ENCODE measurements around the gene JMJD6.

DNA sequence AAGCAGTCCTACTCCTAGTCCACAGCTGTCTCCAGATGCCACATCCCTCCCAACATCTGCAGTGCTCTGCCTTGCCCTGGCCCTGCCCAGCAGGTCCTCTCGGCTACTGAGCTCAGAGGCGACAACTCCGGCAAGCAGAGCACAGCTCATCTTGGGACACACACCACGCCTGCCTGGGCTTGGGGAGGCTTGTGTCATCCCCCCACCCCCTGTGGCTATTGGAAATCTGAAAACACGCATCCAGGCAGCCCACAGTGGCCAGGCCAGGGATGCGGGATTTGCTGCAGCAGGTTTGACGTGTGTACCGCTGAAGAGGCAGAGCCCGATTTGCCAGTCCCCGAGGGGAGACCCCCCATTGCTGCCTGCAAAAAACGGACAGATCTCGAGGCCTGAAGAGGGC, 41.0 kb downstream of the JMJD6 start:
- TF ChIP-seq NFIC (IDR thresholded peaks at IDR 0.05), result no peak
- no peak for TF ChIP-seq EP300 (IDR thresholded peaks at IDR 0.05; ENCODE audit: borderline replicate concordance)
- TF ChIP-seq, protein P1, sequence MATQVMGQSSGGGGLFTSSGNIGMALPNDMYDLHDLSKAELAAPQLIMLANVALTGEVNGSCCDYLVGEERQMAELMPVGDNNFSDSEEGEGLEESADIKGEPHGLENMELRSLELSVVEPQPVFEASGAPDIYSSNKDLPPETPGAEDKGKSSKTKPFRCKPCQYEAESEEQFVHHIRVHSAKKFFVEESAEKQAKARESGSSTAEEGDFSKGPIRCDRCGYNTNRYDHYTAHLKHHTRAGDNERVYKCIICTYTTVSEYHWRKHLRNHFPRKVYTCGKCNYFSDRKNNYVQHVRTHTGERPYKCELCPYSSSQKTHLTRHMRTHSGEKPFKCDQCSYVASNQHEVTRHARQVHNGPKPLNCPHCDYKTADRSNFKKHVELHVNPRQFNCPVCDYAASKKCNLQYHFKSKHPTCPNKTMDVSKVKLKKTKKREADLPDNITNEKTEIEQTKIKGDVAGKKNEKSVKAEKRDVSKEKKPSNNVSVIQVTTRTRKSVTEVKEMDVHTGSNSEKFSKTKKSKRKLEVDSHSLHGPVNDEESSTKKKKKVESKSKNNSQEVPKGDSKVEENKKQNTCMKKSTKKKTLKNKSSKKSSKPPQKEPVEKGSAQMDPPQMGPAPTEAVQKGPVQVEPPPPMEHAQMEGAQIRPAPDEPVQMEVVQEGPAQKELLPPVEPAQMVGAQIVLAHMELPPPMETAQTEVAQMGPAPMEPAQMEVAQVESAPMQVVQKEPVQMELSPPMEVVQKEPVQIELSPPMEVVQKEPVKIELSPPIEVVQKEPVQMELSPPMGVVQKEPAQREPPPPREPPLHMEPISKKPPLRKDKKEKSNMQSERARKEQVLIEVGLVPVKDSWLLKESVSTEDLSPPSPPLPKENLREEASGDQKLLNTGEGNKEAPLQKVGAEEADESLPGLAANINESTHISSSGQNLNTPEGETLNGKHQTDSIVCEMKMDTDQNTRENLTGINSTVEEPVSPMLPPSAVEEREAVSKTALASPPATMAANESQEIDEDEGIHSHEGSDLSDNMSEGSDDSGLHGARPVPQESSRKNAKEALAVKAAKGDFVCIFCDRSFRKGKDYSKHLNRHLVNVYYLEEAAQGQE (IDR thresholded peaks at IDR 0.05; ENCODE audit: low read depth), result no peak
- TF ChIP-seq, protein P2, sequence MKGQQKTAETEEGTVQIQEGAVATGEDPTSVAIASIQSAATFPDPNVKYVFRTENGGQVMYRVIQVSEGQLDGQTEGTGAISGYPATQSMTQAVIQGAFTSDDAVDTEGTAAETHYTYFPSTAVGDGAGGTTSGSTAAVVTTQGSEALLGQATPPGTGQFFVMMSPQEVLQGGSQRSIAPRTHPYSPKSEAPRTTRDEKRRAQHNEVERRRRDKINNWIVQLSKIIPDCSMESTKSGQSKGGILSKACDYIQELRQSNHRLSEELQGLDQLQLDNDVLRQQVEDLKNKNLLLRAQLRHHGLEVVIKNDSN (IDR thresholded peaks at IDR 0.05), result no peak
- no peak for TF ChIP-seq TCF12 (IDR thresholded peaks at IDR 0.05; ENCODE audit: low read depth)
- no peak for TF ChIP-seq RAD21 (IDR thresholded peaks at IDR 0.05; ENCODE audit: low read depth)
- no peak for TF ChIP-seq YY1 (IDR thresholded peaks at IDR 0.05; ENCODE audit: low read depth)

All from Ishikawa (cell line).